AG09319 (cell line): ENCODE measurements around the gene PGLYRP2.
A peak's percentile ranks its signal among the peaks of the same experiment; 100 is the strongest.

Experiments used
- DNase-seq: peaks from one replicate; pipeline ENCODE4 v3.0.0-alpha.2; 2010; ENCODE audit warnings: low read depth; ENCODE audit errors: extremely low read depth
- CTCF ChIP-seq: IDR thresholded peaks from 2 replicates; pipeline ENCODE4 v1.5.1; 2011; ENCODE audit warnings: low read depth, mild to moderate bottlenecking, inconsistent platforms, low read length, moderate library complexity

PGLYRP2 gene

GRCh38 chr19:15450528-15450890 lies 28.8 kb downstream of the PGLYRP2 start:
- no peak for DNase-seq
- no peak for TF ChIP-seq CTCF

GRCh38 chr19:15449620-15450527 lies 29.4 kb downstream of the PGLYRP2 start, which contains the start of gene WIZ:
Gene WIZ, minus strand, starts transcription at chr19:15449956. Its CDS starts 1,649 bp downstream, at chr19:15448307.
- peak; percentile 35 for DNase-seq
- TF ChIP-seq CTCF = no peak

- no peak for TF ChIP-seq CTCF
- DNase-seq = no peak
Observed at GRCh38 chr19:15448778-15449619, 30.3 kb downstream of the PGLYRP2 start.

GRCh38 chr19:15448044-15448777 lies 31.1 kb downstream of the PGLYRP2 start:
- TF ChIP-seq CTCF = no peak
- no peak for DNase-seq

- TF ChIP-seq CTCF = no peak
Observed at GRCh38 chr19:15447057-15447456, 32.2 kb downstream of the PGLYRP2 start.

GRCh38 chr19:15445807-15446376 lies 33.4 kb downstream of the PGLYRP2 start:
- TF ChIP-seq CTCF = no peak

More at GRCh38 chr19:15447057-15447456, 32.2 kb downstream of the PGLYRP2 start:
- DNase-seq = no peak

More at GRCh38 chr19:15445807-15446376, 33.4 kb downstream of the PGLYRP2 start:
- DNase-seq = no peak
